Activated CD8-positive, alpha-beta memory T cell treated with anti-CD3 and anti-CD28 coated beads, Interleukin-2, amount 50 U/mL, for 24 hours (primary cell): ENCODE results near the gene MYO5B.
"Not testable (repeated sequence)": the region's sequence is repeated elsewhere in the genome, so short reads cannot be mapped to it uniquely, and the experiment has no call there.

Experiments
- DNase-seq: peaks from one replicate; pipeline ENCODE4 v3.0.0-alpha.2; 2020; ENCODE audit errors: extremely low read depth

Gene MYO5B

DNA sequence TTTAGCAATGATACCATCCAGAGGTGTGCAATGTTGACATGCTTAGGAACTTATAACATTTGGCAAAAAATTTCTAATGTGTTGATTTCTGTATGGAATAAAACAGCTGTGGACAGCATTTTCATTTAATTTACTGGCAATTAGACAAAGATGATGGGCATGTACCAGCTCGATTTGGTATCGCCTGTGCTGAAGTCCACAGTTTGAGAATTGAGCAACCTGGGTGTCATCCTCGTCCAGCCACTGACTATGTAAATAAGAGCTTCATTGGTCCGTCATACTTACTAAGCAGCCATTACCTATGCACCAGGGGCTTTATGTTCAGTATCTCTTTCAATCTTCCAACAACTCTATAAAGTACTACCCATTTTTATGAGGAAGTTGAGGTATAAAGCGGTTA lies 357.1 kb downstream of the MYO5B start:
- no peak for DNase-seq

DNA sequence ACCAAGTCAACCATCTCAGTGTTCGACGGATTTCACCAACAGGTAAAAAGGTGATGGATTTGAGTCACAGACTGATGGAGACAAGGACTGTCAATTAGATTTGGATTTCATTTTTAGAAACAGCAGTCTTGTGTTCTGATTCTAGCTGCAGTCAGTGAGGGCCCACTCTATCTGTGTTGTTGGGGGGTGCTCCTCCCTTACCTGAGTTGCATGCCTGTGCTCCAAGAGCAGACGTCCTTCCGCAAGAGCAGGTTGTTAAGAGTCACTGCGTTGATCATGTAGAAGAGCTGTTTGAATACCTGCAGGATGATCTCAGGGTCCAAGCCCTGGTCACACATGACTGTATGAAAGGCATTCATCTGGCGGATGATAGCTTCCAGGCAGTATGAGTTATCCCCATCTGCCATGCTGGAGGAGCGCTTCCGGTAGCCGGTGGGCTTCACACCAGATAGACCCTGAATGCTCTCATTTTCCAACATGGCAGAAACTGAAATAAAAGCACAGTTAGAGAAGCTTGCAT lies 357.6 kb downstream of the MYO5B start:
- DNase-seq: not testable (repeated sequence)

DNA sequence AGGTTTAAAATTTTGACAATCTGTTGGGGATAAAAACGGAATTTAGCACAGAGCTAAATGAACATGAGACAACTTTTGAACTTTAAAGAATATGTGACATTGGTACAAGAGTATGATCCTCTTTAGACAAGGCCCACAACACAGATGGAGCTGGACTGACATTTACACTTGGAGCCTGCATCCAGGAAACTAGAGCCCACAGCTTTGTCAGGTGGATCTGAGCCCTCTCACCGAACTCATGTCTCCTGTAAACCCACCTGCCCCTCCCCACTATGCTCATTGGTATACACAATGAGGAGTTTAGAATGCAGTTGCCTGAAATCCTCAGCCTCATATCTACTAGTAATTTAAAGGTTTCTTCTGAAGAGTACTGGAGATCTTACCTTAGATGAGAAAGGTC lies 359.5 kb downstream of the MYO5B start:
- DNase-seq: no peak

DNA sequence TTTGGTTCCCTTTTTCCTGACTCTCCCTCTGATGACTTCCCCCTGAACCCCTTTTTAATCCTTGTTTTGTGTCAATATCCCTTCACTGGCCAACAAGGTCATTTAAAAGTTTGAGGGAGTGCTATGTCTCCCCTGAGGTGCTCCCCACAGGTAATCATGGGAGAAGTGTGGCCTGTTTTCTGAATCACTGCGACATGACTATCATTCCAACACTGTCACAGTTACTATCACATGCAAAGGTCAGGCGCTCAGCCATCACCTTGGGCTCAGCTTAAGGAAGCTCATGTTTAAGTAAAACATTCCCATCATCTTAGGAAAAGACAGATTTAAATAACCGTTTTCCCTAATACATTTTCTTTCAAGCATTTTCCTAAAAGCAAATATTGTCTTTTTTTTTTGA lies 360.7 kb downstream of the MYO5B start:
- no peak for DNase-seq

DNA sequence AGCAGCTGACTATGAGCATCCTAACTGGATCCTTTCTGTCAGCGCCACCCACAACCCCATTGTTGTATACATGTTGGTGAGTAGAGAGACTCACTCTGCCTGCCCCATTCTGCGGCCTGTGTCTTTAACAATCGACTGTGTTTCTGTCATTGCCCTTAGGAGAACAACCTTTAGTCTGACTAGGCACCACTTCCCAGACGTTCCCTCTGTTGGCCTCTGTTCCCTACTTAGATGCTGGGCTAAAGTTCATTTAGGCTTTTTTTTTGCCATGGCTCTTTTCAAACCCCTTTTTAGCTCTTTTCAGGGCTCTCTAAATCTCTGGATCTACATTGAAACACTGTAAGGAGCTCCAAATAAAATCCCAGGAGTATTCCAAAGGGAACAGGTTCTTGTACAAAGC lies 361.1 kb downstream of the MYO5B start:
- DNase-seq: no peak

DNA sequence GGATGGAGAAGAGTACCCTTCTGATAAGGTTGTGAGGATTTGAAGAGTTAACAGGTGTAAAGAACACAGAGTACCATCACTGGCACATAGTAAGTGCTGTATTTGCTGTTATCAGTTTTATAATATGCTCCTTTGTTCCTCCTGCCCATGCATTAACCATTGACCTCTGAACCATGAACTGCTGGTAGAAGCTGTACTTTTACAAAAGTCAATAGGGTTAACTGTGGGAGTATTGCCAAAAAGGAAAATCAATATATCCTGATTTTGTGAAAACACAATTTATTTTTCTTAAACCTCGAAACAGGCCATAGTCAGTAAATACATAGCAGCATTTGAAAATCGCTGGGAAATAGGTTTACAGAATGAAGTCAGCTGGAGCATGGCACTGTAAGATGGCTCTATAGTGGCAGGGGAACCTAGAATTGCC lies 362.7 kb downstream of the MYO5B start:
- no peak for DNase-seq

DNA sequence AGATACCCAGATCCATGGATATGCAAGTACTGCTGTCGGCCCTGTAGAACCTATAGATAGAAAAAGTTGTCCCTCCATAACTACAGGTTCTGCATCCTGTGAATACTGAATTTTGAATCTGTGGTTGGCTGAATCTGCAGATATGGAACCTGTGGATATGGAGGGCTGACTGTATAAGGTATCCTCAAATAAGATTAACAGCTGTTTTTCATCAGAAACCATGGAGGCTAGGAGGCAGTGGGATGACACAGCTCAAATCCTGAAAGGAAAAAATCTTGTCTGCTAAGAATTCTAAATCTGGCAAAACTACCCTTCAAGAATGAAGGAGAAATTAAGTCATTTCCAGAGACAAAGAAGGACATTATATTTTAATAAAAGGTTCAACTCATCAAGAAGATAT lies 367.0 kb downstream of the MYO5B start:
- DNase-seq: no peak

DNA sequence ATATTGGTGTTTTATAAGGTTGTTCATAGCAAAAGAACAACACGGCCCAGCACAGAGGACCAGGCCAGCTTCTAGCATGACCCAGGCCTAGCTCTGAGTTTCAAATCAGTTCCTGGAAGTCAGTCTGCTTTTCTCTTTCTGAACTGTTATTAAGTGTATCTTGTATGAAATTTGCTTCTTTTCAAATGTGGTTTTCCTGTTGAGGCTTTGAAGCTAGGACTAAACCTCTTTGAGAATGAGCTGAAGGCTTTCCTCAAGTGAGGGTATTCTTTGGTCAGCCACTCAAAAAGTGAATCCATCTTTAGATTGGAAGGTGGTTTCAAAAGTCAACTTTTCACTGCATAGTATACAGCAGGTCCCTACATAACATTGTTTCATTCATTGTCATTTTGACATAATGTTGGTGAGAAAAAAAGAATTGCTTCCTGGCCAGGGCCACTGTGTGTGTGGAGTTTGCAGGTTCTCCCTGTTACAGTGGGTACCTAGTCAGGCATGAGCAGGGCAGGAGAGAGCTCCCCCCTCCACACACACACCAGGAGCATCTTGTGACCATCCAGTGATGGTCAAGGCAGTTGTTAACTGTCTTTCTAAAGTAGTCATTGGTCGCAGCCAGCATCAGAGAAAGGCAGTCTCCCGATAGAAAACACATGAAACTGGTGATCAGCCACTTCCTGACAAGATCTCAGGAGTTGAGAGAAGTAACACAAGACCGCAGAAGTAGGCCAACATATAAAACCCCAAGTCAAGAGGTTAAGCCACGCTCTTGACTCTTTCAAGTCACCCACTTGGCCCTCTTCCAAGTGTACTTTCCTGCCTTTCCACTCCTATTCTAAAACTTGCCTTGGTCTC lies 374.9 kb downstream of the MYO5B start:
- no peak for DNase-seq

DNA sequence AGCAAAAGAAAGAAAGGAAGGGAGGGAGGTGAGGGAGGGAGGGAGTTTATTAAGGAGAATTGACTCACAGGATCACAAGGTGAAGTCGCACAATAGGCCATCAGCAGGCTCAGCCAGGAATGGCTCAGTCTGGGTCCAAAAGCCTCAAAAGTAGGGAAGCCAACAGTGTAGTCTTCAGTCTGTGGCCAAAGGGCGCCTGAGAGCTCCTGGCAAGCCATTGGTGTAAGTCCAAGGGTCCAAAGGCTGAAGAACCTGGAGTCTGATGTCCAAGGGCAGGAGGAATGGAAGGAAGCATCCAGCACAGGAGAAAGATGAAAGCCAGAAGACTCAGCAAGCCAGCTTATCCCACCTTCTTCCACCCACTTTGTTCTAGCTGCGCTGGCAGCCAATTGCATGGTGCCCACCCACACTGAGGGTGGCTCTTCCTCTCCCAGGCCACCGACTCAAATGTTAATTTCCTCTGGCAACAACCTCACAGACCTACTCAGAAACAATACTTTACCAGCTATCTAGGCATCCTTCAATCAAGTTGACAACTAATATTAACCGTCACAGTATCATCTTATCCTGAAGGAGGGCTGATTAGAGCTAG lies 375.8 kb downstream of the MYO5B start:
- DNase-seq: no peak

DNA sequence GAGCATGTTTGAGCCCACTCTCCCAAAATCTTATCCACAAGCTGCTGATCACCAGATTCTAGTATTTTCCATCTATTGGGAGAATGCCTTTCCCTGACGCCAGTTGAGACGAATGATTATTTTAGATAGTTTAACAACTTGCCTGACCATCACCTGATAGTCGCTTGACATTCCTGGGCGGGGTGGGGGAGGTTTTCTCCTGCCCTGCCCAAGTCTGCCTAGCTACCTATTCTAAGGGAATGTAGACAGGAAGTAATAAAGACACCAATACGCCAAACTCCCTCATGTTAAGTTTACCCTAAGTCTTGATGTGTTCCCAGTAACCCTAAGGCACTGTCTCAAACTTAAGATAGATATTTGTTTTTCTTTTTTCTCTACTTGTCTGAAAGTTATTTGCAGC lies 377.0 kb downstream of the MYO5B start:
- DNase-seq: no peak

DNA sequence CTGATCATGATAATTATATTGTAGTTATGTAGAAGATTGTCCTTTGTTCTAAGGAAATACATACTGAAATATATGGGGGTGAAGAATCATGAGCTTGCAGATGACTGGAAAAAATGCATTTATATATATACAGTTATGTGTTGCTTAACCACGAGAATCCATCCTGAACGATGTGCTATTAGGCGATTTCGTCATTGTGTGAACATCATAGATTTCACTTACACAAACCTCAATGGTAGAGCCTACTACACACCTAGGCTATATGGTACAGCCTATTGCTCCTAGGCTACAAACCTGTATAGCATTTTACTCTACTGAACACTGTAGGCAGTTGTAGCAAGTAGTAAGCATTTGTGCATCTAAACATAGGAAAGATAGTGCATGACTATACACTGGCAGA lies 379.0 kb downstream of the MYO5B start:
- DNase-seq: no peak

DNA sequence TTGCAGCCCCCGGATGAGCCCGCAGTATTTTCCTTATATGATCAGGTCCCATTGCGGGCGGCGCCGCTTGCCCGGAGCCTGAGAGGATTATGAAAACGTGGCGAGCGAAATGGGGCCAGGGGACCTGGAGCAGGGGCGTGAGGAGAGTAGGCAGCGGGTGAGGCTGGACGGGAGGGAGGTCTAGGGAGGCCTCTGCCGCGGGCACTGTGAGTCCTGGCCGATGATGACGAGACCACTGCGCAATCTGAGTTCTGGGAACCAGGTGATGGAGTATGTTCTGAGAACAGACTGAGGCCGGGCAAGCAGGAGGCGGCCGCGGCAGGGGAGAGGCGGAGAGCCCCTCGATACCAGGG lies 380.8 kb downstream of the MYO5B start:
- DNase-seq: peak; percentile 25

DNA sequence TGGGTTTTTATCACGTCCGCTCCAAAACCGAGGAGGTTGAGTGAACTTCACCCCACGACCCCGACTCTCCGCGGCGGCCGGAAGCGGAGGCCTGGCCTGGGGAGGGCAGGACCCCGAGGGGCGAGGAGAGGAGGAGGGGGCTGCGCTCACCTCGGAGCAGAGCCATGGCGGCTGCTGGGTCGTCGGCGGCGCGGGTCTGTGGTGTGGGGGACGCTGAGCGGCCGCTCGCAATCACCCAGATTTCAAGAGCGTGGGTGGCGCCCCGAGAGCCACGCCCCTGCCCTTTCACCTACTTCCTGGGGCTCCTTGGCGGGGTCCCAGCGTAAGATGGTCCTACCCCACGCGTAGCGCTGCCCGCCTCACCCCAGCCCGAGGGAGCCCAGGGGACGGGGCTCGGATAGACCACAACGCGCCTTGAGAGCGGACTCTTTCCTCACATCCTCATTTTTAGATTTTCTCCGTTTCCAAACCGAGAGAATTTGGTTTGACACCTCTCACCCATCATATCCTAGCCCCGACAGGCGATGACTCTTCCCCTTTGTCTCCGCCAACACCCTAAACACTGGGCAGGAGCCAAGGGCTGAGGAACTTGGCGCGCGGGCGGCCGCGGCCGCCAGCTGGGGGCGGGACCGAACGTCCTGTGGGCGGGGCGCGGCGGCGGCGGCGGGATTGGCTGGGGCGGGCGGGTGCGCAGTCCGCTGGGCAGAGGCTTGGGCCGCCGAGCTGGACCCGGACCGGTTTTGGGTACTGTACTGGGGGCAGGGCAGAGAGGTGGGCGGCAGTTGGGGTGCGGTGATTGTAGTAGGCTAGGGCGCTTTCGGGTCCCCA lies 381.4 kb downstream of the MYO5B start, which contains the start of gene ACAA2:
TSS of gene ACAA2 (minus strand) at position 215 of the 828 bp plus-strand sequence. CDS start at position 166, 49 bp downstream.
- DNase-seq: peak; percentile 60

DNA sequence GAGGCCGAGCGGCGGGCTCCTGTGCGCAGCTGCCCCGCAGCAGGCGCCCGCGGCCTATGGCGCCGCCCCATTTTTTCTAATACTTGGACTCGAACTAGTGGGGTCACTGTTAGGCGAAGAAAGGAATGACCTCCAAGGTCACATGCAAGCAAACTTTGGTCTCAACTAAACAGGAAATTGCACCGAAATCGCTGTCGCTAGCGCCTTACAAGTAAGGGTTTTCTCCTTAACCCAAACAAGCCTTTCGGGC lies 382.0 kb downstream of the MYO5B start:
- no peak for DNase-seq

DNA sequence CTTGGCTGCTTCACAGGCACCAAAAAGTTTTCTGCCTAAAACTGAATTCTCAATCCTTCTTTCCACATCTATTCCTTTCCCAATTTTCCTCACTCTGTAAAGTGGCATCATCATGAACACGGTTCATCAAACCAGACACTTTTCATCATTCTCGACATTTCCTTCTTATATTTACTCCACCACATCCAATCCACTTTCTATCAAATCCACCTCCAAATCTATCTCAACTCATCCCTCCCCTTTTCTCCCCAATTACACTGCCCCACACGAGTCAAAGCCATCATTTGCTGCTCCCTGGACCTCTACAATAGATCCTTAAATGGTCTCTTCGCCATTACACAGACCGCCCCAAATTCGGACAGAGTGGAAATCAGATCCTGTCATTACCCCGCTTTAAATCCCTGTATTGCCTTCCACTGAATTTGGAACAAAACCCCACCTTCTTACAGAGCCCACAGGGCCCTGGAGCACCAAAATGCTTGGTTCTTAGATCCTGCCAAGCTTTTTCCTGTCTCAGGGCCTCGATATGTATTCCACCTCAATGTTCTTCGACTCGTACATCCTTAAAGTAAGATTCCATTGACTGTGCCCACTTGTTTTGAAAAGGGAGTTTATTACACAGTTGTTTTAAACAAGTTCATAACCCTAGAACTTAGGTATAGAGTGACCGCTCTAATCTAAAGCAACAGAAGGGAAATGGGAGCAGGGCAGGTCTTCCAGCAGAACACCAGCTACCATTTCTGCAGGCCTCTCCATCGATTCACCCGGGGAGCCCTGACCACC lies 382.5 kb downstream of the MYO5B start:
- DNase-seq: no peak

DNA sequence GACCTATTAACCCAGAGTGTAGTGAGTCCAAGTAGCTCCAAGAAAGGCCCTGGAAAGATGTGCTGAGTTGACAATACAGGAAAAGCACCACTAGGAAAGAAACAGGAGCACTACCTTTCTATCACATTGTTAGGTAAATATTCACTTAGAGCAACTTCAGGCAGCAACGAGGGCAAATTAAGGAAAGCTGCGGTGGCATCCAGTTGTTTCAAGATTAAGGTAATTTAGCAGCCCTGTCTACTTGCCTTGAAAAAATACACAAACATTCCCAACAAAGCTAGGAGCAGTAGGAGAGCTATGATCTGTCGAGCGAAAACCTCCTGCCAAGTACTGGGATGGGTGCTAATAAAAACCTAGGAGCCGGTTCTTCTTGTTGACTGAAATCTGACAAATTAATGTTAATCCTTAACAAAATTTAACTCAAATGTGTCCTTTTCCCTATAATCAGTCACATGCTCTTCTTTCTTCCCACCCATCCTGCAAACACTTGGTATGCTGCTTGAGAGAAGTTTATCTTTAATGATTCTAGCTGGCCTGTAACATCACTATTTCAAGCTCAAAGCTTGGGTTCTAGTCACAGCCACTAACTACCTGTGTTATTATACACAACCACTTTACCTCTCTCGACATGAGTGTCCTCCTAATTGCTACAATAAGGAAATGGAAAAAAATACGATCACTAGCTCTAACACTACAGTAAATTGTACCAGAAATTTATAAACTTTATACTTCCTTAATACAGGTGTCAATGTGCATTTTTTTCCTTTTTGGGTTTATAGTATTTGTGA lies 383.6 kb downstream of the MYO5B start:
- DNase-seq: no peak

DNA sequence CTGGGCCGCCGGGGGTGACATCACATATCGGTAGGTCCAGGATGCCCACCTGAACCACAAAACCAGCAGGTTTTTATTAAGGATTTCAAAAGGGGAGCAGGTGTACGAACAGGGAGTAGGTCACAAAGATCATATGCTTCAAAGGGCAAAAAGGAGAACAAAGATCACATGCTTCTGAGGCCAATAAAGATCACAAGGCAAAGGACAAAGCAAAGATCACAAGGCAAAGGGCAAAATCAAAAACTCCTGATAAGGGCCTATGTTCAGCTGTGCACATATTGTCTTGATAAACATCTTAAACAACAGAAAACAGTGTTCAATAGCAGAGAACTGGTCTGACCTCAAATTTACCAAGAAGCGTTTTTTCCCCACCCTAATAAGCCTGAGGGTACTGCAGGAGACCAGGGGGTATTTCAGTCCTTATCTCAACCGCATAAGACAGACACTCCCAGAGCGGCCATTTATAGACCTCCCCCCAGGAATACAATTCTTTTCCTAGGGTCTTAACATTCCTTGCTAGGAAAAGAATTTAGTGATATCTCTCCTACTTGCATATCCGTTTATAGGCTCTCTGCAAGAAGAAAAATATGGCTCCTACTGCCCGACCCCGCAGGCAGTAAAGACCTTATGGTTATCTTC lies 386.3 kb downstream of the MYO5B start:
- DNase-seq: not testable (repeated sequence)

DNA sequence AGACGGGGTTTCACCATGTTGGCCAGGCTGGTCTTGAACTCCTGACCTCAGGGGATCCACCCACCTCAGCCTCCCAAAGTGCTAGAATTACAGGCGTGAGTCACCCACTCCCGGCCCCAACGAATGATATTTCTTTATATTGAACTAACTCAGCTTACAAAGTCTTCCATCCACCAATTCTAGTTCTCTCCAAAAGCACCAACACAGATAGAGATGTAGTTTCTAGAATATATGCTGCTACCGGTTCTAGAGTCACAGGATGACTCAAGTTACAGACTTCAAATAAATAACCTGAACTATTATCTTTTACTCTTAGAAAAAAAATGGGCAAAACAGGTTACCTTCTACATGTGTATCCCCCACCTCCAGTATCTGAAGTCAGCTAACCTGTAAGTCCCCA lies 390.9 kb downstream of the MYO5B start:
- DNase-seq: no peak

DNA sequence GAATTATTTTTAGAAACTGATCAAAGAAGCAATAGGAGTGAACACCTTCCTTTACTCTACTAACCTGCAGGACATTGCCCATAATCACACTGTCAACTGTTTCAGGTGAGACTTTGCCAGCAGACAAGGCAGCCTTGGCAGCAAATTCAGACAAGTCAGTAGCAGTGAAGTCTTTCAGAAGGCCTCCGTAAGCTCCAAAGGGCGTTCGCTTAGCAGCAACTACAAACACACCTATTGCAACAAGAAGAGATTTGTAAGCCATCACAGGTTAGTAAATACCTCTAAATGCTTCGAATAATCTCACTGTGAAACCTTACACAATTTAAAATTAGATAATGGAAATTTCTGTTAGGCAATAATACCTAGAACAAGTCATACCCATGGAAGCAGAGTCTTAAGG lies 392.3 kb downstream of the MYO5B start:
- no peak for DNase-seq

DNA sequence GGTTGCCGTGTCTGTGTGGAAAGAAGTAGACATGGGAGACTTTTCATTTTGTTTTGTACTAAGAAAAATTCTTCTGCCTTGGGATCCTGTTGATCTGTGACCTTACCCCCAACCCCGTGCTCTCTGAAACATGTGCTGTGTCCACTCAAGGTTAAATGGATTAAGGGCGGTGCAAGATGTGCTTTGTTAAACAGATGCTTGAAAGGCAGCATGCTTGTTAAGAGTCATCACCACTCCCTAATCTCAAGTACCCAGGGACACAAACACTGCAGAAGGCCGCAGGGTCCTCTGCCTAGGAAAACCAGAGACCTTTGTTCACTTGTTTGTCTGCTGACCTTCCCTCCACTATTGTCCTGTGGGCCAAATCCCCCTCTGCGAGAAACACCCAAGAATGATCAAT lies 394.5 kb downstream of the MYO5B start:
- not testable (repeated sequence) for DNase-seq

DNA sequence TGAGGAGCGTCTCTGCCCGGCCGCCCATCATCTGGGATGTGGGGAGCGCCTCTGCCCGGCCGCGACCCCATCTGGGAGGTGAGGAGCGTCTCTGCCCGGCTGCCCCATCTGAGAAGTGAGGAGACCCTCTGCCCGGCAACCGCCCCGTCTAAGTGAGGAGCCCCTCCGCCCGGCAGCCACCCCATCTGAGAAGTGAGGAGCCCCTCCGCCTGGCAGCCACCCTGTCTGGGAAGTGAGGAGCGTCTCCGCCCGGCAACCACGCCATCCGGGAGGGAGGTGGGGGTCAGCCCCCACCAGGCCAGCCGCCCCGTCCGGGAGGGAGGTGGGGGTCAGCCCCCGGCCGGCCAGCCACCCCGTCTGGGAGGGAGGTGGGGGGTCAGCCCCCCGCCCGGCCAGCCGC lies 395.1 kb downstream of the MYO5B start:
- DNase-seq: not testable (repeated sequence)
